HK-2 (cell line): ENCODE data around the gene VSIG1.
A peak's percentile ranks its signal among the peaks of the same experiment; 100 is the strongest.

Experiments
- DNase-seq: peaks from one replicate; pipeline ENCODE4 v3.0.0-alpha.2; 2018; ENCODE audit not compliant: unreplicated experiment

Gene VSIG1

GRCh38 chrX:108064613-108065012 lies 19.7 kb downstream of the VSIG1 start:
- no peak for DNase-seq

DNA sequence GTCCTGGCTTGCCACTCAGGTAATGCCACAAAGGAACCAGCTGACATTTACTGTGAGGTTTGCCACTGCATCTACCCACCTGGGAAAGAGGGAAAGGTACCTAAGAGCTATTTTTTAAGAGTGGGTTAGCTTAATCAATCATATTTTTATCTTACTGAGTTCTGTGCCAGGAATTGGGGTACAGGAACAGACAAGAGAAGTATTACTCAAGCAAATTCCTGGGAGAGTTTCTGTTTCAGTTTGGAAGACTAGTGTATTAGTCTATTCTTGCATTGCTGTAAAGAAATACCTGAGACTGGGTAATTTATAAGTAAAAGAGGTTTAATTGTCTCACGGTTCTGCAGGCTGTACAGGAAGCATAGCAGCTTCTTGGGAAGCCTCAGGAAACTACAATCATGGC lies 23.3 kb downstream of the VSIG1 start:
- no peak for DNase-seq

DNA sequence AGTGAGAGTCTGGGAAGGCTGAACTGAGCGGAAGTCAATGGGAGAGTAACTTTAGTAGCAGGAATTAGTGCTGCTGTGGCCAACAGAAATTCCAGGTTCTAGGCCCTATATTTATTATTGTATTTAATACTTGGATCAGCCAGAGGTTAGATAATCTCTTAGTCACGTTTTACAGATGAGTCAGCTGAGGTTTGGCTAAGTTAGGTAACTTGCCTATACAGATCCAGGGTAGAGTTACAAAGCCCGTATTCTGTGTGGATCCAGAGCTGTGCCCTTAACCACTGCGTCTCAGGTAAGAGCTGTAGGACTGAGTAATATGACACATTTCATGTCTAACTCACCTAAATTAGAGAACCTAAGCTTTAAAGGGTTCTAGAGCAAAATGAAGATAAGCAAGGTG lies 26.0 kb downstream of the VSIG1 start:
- DNase-seq = no peak

DNA sequence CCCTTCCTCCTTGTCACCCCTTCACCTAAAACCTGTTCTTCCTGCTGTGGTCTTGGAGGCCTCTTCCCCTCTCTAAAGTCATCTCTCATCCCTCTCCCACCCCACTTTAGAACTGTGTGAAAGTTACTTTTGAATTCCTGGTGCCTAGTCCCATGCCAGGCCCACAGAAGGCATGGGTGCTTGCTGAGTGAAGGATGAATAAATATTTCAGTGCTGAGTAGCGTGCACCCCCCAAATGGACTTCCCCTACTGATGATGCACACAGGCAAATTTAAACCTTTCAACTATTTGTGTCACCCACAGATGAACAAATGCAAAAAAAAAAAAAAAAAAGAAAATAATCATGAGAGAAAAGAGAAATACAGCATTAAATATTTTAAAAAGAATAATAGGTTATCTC lies 26.7 kb downstream of the VSIG1 start:
- no peak for DNase-seq

- no peak for DNase-seq
Observed at GRCh38 chrX:108072746-108073145, 27.9 kb downstream of the VSIG1 start.

DNA sequence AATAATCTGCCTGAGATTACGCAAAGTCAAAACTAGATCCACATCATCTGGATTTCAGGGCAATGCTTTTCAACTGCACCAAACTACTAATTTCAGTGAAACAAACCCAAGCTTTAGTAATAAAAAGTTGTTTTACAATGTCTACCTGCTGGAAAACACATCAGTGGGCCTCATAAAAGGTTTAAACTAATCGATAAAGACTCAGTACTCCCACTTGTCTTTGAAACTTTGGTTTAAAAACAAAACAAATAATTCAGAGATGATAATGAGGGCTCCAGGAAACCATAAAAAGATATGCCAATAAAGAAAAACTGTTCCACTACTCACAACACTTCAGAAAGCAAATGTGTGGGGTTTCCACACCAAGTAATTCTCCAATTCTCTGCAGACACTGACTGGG lies 36.2 kb downstream of the VSIG1 start:
- DNase-seq = no peak

GRCh38 chrX:108087792-108088191 lies 42.9 kb downstream of the VSIG1 start:
- DNase-seq = no peak

DNA sequence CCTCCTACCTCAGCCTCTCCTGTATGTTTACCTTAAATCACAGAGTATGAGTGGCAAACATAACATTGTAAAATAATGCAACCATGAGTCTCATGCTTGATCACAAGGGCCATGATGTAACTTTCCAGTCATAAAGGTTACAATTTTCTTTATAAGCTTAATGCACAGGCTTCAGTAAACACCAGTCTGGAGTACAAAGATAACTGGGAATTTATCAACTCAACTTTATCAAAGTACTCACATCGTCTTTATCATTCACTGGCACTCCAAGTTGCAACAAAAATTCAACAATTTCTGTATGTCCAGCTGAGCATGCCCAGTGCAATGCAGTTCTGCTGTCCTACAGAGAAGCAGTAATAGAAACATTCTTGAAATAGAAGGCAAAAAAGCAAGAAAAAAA lies 43.6 kb downstream of the VSIG1 start:
- DNase-seq = no peak

DNA sequence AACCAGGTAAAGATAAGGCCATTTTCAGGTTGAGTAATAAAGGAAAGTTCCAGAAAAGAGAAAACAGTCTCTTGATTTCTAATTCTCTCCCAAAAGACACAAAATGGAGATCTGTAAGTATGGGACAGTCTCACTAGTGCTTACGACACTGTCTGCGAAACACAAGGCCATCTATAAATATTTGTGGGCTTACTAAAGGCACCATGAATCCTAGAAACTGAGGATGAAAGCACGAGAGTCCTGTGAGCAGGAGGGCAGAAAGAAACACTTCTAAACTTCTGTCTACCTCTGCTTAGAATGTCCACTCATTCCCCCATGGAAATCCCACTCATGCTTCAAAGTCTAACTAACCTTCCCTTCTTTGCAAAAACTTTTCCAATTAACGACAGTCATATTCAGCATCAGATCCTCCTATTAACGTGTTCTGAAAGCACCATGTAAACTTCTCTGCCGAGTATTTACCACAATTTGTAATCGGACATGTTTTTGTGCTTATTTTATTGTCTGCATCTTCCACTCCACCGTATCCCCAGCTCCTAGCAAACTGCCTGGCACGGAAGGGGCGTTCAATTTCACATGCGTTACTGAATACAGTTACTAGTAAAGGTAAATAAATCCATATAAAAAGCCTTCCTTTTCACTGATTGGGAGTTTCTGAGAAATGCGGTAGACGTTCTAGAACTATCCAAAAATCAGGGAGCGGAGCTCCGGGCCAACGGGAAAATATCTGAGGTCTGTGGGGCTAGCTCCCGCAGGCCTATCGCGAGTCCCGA lies 45.8 kb downstream of the VSIG1 start:
- no peak for DNase-seq

GRCh38 chrX:108091264-108091877 lies 46.5 kb downstream of the VSIG1 start, which contains the start of the genes ATG4A and PSMD10:
ATG4A (plus strand) TSS chrX:108091778; CDS start chrX:108091827, 49 bp downstream.
PSMD10 (minus strand) TSS chrX:108091542; CDS start chrX:108091520, 22 bp downstream.
- peak; percentile 95 for DNase-seq

- no peak for DNase-seq
Observed at GRCh38 chrX:108091878-108092291, 47.0 kb downstream of the VSIG1 start.

GRCh38 chrX:108097380-108097779 lies 52.5 kb downstream of the VSIG1 start:
- DNase-seq = no peak

DNA sequence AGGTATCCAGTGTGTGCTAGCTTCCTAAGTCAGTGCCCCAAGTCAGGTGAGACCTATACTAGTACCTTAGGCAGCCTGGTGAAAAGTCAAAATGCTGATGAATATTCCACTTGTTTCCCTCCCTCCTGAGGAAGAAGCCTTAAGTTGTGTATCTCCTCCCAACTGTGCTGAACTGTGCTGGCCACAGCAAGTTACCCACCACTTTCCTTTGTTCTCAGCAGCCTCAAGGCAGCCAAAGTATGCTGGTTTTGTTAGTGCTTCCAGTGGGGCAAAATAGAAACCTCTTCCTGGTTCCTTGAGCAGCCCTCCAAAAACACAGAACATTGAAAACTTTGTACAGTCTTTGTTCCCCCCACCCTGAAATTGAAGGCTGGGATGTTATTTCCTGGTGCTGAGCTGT lies 60.6 kb downstream of the VSIG1 start:
- no peak for DNase-seq

DNA sequence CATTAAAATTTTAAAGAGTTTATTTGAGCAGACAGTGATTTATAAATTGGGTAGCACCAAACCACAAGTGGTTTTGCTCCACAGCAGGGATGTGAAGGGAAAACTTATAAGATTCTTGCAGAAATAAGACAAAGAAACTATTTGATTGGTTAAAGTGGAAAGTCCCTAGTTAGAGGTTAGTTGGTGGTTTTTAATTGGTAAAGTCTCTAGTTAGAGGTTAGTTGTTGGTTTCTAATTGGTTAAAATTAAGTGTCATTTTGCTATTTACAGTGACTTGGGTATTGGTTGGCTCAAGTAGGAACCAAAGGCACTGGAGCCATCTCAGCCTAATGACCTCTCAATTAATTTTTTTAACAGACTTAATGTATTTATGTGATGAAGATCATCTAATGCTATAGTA lies 69.7 kb downstream of the VSIG1 start:
- no peak for DNase-seq

- no peak for DNase-seq
Observed at GRCh38 chrX:108117988-108118387, 73.1 kb downstream of the VSIG1 start.

DNA sequence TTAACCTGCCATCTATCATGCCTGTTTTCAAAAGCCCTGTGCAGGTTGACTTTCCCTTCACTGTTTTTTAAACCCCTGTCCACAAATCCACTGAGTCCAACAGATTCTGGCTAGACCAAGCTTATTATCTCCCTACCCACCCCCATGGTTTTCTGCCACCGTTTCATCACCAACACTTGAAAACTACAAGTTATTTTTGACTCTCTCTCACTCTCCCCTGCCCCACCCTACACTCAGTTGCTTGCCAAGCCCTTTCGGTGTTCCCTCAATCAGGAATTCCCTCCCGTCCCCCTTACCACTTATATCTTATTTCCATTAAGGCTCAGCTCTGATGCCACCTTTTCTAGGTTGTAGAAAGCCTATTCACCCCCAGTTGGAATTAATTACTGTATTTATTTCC lies 76.4 kb downstream of the VSIG1 start:
- DNase-seq = no peak

DNA sequence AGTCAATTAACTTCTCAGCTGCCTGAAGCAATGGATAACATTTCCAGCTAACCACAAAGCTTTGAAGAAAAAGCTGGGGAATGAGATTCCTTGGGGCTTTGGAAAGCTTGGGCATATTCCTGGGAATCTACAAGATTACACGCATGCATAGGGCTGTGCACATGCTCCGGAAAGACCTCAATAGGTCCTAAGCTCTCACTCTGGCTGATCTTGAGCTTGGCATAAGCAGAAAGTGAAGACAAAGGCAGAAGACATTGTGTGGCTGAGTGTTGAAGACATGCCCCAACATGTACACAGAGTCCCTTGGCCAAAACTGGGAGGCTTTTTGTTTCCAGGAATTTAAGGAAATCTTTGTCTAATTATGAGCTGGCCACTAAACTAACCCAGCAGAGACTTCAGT lies 77.9 kb downstream of the VSIG1 start:
- DNase-seq = no peak

GRCh38 chrX:108123591-108124366 lies 78.9 kb downstream of the VSIG1 start:
- no peak for DNase-seq

DNA sequence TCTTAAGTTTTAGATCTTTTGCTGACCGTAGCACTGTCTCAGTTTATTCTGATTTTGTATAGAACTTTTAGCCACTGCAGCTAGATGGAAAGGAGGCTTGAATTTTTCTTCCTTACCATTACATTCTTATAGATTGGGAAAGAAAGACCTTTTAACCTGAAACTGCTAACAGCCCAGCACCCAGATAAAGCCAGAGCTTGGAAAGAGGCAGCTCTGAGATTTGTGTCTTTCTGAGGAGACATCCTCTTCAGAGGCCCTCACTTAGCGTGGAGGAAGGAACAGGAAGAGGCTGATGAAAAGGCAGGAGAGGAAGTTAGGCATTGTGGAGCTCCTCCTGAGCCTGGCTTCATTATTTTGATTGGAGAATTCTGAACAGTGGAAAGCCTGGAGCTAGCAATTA lies 81.8 kb downstream of the VSIG1 start:
- no peak for DNase-seq

DNA sequence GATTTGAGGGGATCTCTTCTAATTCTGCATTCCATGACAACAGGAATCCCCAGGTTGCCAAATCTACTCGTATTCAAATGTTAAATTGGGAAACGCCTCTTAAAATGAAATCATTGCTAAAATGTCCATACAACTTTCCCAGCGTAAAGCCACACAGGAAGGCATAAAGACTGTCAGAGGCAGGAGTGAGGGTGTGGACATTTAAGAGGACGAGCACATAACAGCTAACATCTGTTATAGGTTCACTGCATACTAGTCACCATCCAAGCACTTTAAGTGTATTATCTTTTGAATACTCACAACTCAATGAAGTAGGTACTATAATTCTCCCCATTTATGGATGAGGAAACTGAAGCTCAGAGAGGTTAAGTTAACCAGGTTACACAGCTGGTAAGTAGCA lies 82.3 kb downstream of the VSIG1 start:
- DNase-seq = no peak
